NB4 (cell line): Measurements from ENCODE around the gene CFAP53.

ENCODE experiments used
- DNase-seq: peaks from one replicate; pipeline ENCODE4 v3.0.0; 2010; ENCODE audit warnings: low read depth
- H3K4me3 ChIP-seq: one replicate; pipeline ENCODE4 v1.5.1; 2011; ENCODE audit warnings: mild to moderate bottlenecking, low read depth, low read length, moderate library complexity
- CTCF ChIP-seq: IDR thresholded peaks from one replicate; pipeline ENCODE4 v1.5.1; 2012; ENCODE audit warnings: low read depth, low read length
- MYC ChIP-seq: IDR thresholded peaks from 2 replicates; pipeline ENCODE4 v1.6.1; 2011; ENCODE audit warnings: low read depth, low read length
- POLR2A ChIP-seq: IDR thresholded peaks from 2 replicates; pipeline ENCODE4 v1.6.1; 2011; ENCODE audit warnings: mild to moderate bottlenecking; ENCODE audit not compliant: insufficient read length; ENCODE audit errors: extremely low read depth
- TF ChIP-seq, protein P1 (sequence below): IDR thresholded peaks from 2 replicates; pipeline ENCODE4 v1.6.1; 2011; ENCODE audit warnings: low read depth, low read length

CFAP53 gene

GRCh38 chr18:50284255-50284885, 18.1 kb upstream of the CFAP53 start:
- no peak overlapping the region for H3K4me3 ChIP-seq
- DNase-seq: no peak
- TF ChIP-seq POLR2A (no peak), CTCF (no peak), MYC (no peak)
- TF ChIP-seq, protein P1, sequence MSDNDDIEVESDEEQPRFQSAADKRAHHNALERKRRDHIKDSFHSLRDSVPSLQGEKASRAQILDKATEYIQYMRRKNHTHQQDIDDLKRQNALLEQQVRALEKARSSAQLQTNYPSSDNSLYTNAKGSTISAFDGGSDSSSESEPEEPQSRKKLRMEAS: no peak

GRCh38 chr18:50283469-50284209, 17.3 kb upstream of the CFAP53 start:
- no peak for DNase-seq
- TF ChIP-seq, protein P1: no peak
- TF ChIP-seq POLR2A (no peak), MYC (no peak), CTCF (no peak)
- H3K4me3 ChIP-seq: no peak overlapping the region

DNA sequence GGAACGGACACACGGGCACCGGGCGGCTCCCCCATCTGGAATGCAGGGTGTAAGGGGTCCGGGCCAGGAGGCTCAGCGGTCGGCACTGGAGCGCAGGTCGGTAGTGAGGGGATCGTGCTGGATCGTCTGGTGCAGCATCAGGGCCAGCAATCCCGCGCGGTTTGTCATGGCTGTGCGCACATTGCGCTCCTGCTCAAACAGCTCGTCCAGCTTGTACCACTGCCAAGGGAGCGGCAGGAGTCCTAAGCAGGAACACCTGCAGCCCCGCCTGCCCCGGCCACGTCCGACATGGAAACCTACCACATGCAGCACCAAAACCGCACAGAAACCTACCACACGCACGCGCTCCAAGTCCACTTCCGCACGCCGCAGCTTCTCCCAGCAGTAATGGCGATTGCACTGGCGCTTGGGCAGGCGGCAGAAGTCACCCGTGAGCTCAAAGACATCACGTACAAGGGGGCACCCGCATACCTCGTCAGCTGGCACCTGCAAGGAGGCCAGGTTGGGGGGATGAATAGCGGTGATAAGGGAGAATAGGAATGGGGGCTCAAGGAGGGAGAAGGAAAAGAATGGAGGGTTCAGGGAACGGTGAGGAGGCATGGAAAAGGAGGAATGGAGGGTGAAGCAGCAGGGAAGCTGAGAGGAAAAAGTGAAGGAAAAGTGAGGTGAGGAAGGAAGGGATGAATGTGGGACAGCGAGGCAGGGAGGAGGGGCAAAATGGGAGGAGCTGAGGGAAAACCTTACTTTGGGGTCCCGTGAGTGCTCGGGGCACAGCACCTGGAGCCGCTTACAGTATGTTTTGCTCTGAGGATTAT, 16.4 kb upstream of the CFAP53 start:
- TF ChIP-seq, protein P1: no peak
- TF ChIP-seq POLR2A: no peak
- H3K4me3 ChIP-seq: no peak overlapping the region
- DNase-seq: no peak

GRCh38 chr18:50281972-50282520, 15.8 kb upstream of the CFAP53 start:
- TF ChIP-seq POLR2A (no peak), CTCF (no peak), MYC (no peak)
- TF ChIP-seq, protein P1: no peak
- DNase-seq: no peak
- H3K4me3 ChIP-seq: peak overlapping the region; percentile 99

DNA sequence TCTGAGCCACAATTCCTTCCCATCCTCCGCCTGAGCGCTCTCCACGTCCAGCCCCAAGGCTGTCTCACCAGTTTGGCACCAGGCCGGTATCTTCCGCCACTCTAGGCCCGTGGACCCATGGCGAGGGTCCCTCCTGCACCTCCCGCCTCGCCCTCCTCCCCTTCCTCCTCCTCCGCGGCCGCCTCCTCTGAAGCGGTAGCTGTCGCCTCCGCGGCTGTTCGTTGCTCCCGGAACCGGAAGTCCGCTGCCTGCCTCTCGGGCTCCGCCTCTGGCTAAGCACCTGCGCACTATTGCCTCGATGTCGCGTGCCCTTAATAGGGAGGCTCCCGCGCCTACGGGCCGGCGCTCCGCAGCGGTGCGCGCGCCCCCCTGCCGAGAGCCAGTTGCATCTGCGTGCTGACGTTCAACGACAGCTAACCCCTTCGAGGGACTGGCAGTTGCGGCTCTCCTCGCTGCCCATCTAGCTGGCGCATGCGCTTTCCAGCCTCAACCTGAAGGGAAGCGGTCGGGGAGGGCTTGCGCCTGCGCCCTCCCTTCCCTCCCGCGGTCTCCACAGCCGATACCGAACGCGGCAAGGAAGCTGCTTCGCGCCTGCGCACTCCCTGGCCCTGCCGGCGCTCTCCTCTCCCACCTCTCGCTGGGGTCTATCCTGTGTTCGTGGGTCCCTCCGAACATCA, 15.1 kb upstream of the CFAP53 start, which contains the start of gene MBD1:
Gene MBD1 (minus strand): TSS at position 229 of the 677 bp plus-strand sequence. CDS start 1,531 bp downstream, outside the sequence.
- TF ChIP-seq CTCF (no peak), POLR2A (peak; percentile 77), MYC (peak; percentile 46; the same call in 1 of the 2 replicates)
- TF ChIP-seq, protein P1: peak; percentile 54
- DNase-seq: peak; percentile 97
- H3K4me3 ChIP-seq: peak within 1 kb of the TSS; percentile 99
